Liver (tissue), 9 donors: ENCODE data around the gene HOXC13. TPM values are rescaled to one million over a fixed set of nuclear protein-coding genes. Genes with fewer than 3 reads are reported as not detected.

Source experiments
- DNase-seq: peaks from one replicate; pipeline ENCODE4 v3.0.0-alpha.2; 2017; ENCODE audit warnings: low spot score
- H3K27ac ChIP-seq, 2 donors: one replicate each; pipeline ENCODE4 v1.7.0; 2013; ENCODE audit warnings: inconsistent platforms in 2 of 2, low read length in 2 of 2, control low read depth in 1 of 2, low read depth in 1 of 2, mild to moderate bottlenecking in 1 of 2
- H3K27me3 ChIP-seq, 4 donors: one replicate each; pipeline versions ENCODE4 v1.6.1 to v1.7.0; 2013; ENCODE audit warnings: low read length in 3 of 4, inconsistent platforms in 1 of 4, mild to moderate bottlenecking in 1 of 4, moderate library complexity in 1 of 4; ENCODE audit not compliant: control insufficient read depth in 4 of 4, insufficient read depth in 4 of 4
- H3K36me3 ChIP-seq, 4 donors: one replicate each; pipeline versions ENCODE4 v1.6.1 to v1.7.0; 2013; ENCODE audit warnings: low read length in 3 of 4, mild to moderate bottlenecking in 3 of 4, low read depth in 1 of 4, moderate library complexity in 1 of 4; ENCODE audit not compliant: control insufficient read depth in 4 of 4, insufficient read depth in 3 of 4
- H3K4me1 ChIP-seq, 4 donors: one replicate each; pipeline versions ENCODE4 v1.6.1 to v1.7.0; 2013; ENCODE audit warnings: low read length in 3 of 4, mild to moderate bottlenecking in 3 of 4, moderate library complexity in 1 of 4; ENCODE audit not compliant: control insufficient read depth in 4 of 4, insufficient read depth in 4 of 4
- H3K4me3 ChIP-seq, 3 donors: one replicate each; pipeline versions ENCODE4 v1.6.1 to v1.7.0; 2013; ENCODE audit warnings: low read length in 3 of 3, control low read depth in 1 of 3, low read depth in 1 of 3, mild to moderate bottlenecking in 1 of 3
- H3K9ac ChIP-seq, 2 donors: one replicate each; pipeline ENCODE4 v1.7.0; 2013; ENCODE audit warnings: low read length in 2 of 2, mild to moderate bottlenecking in 2 of 2, moderate library complexity in 2 of 2, control low read depth in 1 of 2, low read depth in 1 of 2
- H3K9me3 ChIP-seq, 4 donors: one replicate each; pipeline versions ENCODE4 v1.6.1 to v1.7.0; 2013; ENCODE audit warnings: low read length in 3 of 4; ENCODE audit not compliant: control insufficient read depth in 4 of 4
- FOXA1 ChIP-seq: IDR thresholded peaks from 2 replicates; pipeline ENCODE4 v1.6.1; 2016; ENCODE audit warnings: antibody characterized with exemption
- FOXA2 ChIP-seq: IDR thresholded peaks from 2 replicates; pipeline ENCODE4 v1.6.1; 2016; ENCODE audit warnings: antibody characterized with exemption
- HNF4A ChIP-seq, 2 donors: conservative IDR thresholded peaks; 2 replicates each; pipeline ENCODE4 v1.6.1; 2016; ENCODE audit warnings: antibody characterized with exemption in 2 of 2, mild to moderate bottlenecking in 2 of 2
- HNF4G ChIP-seq: IDR thresholded peaks from 2 replicates; pipeline ENCODE4 v1.6.1; 2016; ENCODE audit warnings: antibody characterized with exemption
- JUND ChIP-seq, 2 donors: IDR thresholded peaks; 2 replicates each; pipeline ENCODE4 v1.6.1; 2016; ENCODE audit warnings: antibody characterized with exemption in 2 of 2
- RAD21 ChIP-seq, 2 donors: IDR thresholded peaks; 2 replicates each; pipeline ENCODE4 v1.6.1; 2016; ENCODE audit warnings: antibody characterized with exemption in 2 of 2, mild to moderate bottlenecking in 2 of 2
- RXRA ChIP-seq, 2 donors: IDR thresholded peaks; 2 replicates each; pipeline ENCODE4 v1.6.1; 2017 to 2018; ENCODE audit warnings: antibody characterized with exemption in 2 of 2, mild to moderate bottlenecking in 1 of 2
- ZBTB33 ChIP-seq: IDR thresholded peaks from 2 replicates; pipeline ENCODE4 v1.6.1; 2016; ENCODE audit warnings: antibody characterized with exemption
- WGBS: extraction: QIAGEN DNeasy Blood & Tissue Kit; methylation state at CpG from one replicate; pipeline ENCODE4 v1.1.7; 2013; 5-methylcytosine and 5-hydroxymethylcytosine counted together
- polyA plus RNA-seq, 2 donors: library from polyadenylated mRNA; stranded (reverse) in 1 of 2; unstranded in 1 of 2; fragments of 200-250 nt in 1 of 2; fragments of >200 nt in 1 of 2; fragmentation: Nextera tagmentation in 1 of 2; extraction: Ambion mirVana in 1 of 2; gene quantifications; one replicate each; pipeline versions ENCODE4 v1.2.1 to v1.2.3, GENCODE V29; 2013 to 2015
- total RNA-seq, 2 donors: library from RNA; depleted of rRNA; stranded (reverse); fragments of >200 nt; gene quantifications; one replicate each; pipeline ENCODE4 v1.2.3, GENCODE V29; 2014
- TF ChIP-seq, protein P1 (sequence below): fragments of 150-350 bp; IDR thresholded peaks from 2 replicates; pipeline ENCODE4 v1.5.1; 2017; ENCODE audit warnings: improper control_type of control experiment, low read depth, low read length; ENCODE audit not compliant: missing input control
- TF ChIP-seq, protein P2 (sequence below): IDR thresholded peaks from 2 replicates; pipeline ENCODE4 v1.6.1; 2016; ENCODE audit warnings: antibody characterized with exemption
- TF ChIP-seq, protein P3 (sequence below): IDR thresholded peaks from 2 replicates; pipeline ENCODE4 v1.6.1; 2016; ENCODE audit warnings: antibody characterized with exemption
- donor health status: healthy.
- donor health status: healthy.
- donor health status: healthy.
- donor health status: healthy.
- donor health status: healthy.

HOXC13 gene
- total and polyA plus RNA-seq, 4 donors: not detected

DNA sequence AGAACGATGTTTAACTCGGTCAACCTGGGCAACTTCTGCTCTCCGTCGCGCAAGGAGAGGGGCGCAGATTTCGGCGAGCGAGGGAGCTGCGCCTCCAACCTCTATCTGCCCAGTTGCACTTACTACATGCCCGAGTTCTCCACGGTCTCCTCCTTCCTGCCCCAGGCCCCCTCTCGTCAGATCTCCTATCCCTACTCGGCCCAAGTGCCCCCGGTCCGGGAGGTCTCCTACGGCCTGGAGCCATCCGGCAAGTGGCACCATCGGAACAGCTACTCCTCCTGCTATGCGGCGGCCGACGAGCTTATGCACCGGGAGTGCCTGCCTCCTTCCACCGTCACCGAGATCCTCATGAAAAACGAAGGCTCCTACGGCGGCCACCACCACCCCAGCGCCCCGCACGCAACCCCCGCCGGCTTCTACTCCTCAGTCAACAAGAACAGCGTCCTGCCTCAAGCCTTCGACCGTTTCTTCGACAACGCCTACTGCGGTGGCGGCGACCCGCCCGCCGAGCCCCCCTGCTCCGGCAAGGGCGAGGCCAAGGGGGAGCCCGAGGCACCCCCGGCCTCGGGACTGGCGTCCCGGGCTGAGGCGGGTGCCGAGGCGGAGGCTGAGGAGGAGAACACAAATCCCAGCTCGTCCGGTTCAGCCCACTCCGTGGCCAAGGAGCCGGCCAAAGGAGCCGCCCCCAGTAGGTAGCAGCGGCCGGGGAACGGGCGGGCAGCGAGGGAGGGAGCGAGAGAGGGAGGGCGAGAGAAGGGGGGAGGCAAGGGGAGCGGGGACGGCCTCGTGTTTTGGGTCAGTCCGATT, 34.8 kb downstream of the HOXC13 start:
- Histone ChIP-seq H3K27me3 (peaks cover 5 to 48% (median 30%) of the 10 kb centered on the region in 4 donors), H3K4me3 (no peak overlapping the region), H3K27ac (no peak overlapping the region), H3K9me3 (no peaks in the 10 kb centered on the region), H3K36me3 (no peaks in the 10 kb centered on the region), H3K4me1 (peaks cover 0 to 10% (median 4%) of the 10 kb centered on the region in 4 donors), H3K9ac (no peak overlapping the region)
- DNase-seq: no peak
- 7% methylated on average over 71 of the region's 71 CpGs for WGBS
- TF ChIP-seq HNF4A (conservative IDR thresholded peaks at IDR 0.05): no peak

DNA sequence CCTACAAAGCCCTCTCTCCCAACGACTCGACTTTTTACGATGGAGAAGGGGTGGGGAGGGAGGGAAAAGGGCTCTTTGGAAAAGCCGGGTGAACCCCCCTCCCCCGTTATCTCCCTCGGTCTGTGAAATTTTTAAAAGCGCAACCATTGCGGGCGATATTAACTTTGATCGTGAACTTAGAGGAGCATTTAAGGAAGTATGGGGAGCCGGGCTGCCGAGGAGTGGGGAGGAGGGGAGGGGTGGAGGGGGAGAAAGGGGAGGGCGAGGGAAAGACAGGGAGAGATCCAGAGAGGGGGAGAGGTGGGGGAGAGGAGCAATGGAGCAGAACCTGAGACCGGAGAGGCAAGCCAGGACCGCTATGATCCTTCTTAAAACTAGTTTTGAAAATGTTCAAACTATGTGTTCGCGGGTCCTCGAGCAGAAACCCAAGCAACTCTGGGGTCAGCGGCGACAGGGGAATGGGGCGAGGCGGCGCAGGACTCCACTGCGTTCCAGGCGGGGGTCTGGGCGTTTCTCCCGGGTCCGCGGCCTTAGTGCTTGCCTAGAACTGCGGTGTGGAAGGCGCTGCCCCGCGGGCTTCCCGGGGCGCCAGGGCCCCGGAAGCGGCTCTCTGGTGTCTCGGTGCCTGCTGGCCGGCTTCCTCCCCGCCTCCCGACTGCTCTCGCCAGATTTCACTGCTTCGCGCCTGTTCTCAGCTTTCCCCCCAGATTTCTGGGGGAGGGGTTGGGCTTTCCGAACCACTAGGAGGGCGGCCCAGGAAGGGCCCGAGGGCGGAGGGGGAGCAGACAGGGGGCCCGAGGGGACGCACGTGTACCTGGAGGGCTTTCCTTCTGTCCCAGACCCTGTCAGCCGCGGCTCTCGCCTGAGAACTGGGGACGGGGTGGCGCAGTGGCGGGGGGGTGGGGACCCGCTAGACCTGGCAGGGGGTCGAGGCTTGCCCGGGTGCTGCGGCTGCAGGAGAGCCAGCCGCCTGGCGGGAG, 35.7 kb downstream of the HOXC13 start, which contains the start of gene HOTAIR:
Gene HOTAIR (minus strand): TSS at position 871 of the 980 bp plus-strand sequence.
- peak within 1 kb of the TSS in 1 of 3 donors; percentile 16 for H3K4me3 ChIP-seq
- peaks cover 5 to 48% (median 29%) of the 10 kb centered on the region in 4 donors for H3K27me3 ChIP-seq
- no peaks in the 10 kb centered on the region for H3K36me3 ChIP-seq
- DNase-seq: no peak
- no peak for TF ChIP-seq HNF4G
- no peak for TF ChIP-seq RXRA (IDR thresholded peaks at IDR 0.05)
- TF ChIP-seq, protein P1, sequence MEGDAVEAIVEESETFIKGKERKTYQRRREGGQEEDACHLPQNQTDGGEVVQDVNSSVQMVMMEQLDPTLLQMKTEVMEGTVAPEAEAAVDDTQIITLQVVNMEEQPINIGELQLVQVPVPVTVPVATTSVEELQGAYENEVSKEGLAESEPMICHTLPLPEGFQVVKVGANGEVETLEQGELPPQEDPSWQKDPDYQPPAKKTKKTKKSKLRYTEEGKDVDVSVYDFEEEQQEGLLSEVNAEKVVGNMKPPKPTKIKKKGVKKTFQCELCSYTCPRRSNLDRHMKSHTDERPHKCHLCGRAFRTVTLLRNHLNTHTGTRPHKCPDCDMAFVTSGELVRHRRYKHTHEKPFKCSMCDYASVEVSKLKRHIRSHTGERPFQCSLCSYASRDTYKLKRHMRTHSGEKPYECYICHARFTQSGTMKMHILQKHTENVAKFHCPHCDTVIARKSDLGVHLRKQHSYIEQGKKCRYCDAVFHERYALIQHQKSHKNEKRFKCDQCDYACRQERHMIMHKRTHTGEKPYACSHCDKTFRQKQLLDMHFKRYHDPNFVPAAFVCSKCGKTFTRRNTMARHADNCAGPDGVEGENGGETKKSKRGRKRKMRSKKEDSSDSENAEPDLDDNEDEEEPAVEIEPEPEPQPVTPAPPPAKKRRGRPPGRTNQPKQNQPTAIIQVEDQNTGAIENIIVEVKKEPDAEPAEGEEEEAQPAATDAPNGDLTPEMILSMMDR: no peak
- TF ChIP-seq, protein P2, sequence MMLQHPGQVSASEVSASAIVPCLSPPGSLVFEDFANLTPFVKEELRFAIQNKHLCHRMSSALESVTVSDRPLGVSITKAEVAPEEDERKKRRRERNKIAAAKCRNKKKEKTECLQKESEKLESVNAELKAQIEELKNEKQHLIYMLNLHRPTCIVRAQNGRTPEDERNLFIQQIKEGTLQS: no peak
- no peak for TF ChIP-seq RAD21 (IDR thresholded peaks at IDR 0.05)
- TF ChIP-seq JUND (IDR thresholded peaks at IDR 0.05): no peak
- TF ChIP-seq, protein P3, sequence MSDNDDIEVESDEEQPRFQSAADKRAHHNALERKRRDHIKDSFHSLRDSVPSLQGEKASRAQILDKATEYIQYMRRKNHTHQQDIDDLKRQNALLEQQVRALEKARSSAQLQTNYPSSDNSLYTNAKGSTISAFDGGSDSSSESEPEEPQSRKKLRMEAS: no peak
- TF ChIP-seq FOXA1: no peak
- no peak for TF ChIP-seq ZBTB33
- TF ChIP-seq FOXA2: no peak
- TF ChIP-seq HNF4A (conservative IDR thresholded peaks at IDR 0.05): no peak
- H3K27ac ChIP-seq: no peak within 1 kb of the TSS
- peaks cover 0 to 10% (median 4%) of the 10 kb centered on the region in 4 donors for H3K4me1 ChIP-seq
- H3K9ac ChIP-seq: no peak within 1 kb of the TSS
- 5% methylated on average over 63 of the region's 63 CpGs for WGBS
- no peaks in the 10 kb centered on the region for H3K9me3 ChIP-seq
